ENCODE measurements around the gene RAB3GAP1. TPM values are rescaled to one million over a fixed set of nuclear protein-coding genes. Genes with fewer than 3 reads are reported as not detected.

The RAB3GAP1 gene
- total and polyA plus RNA-seq, 2 of the 4 experiments (the other 2 are of a cell fraction), result 21.2 to 65.8 TPM

DNA sequence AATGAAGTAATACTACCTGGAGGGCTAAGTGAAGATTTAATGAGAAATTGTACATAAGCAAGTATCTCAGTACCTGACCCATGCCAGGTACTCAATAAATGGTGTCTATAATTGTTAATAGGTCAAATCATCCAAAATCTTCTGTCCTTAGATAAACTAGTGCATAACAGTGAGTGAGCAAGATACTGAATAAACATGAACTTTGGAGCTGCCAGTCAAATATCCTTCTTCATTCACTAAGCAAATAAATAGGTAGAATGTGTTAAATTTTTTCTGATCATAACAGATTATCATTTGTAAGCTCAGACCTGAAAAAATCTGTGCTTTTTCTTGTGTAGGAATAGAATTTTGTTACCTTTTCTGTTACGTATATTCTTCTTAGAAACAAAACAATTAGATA lies 39.6 kb downstream of the RAB3GAP1 start:
- Histone ChIP-seq H4K20me1 (ENCODE audit: insufficient read depth, low read length) (peaks cover 2% of the 10 kb centered on the region; the same call in 1 of the 2 replicates), H2BK5ac (ENCODE audit: low read depth, low read length, poor library complexity, severe bottlenecking) (no peak overlapping the region), H3K4ac (ENCODE audit: low read depth, low read length) (no peak overlapping the region), H3K23ac (ENCODE audit: low read depth, low read length) (no peak overlapping the region), H2AFZ (replicated peaks; ENCODE audit: low read length, poor library complexity) (no peak overlapping the region), H3K36me3 (ENCODE audit: control insufficient read depth, insufficient read depth, low read length) (peaks cover 5% of the 10 kb centered on the region; the same call in 1 of the 2 replicates), H3K4me2 (ENCODE audit: low read depth, low read length) (no peak overlapping the region), H4K5ac (ENCODE audit: low read depth, low read length) (no peak overlapping the region), H3K79me1 (ENCODE audit: low read depth in 1 of 2, low read length in 2 of 2) (peaks cover 15 to 34% of the 10 kb centered on the region in 2 experiments), H2BK120ac (ENCODE audit: low read depth, low read length) (no peak overlapping the region), H3K4me3 (ENCODE audit: insufficient read depth, low read depth, low read length) (no peak overlapping the region), H2AK9ac (replicated peaks; ENCODE audit: low read depth, low read length, poor library complexity) (no peak overlapping the region), H2AK5ac (ENCODE audit: low read depth, low read length) (no peak overlapping the region), H3K9me3 (ENCODE audit: control insufficient read depth, insufficient read depth, low read length) (no peaks in the 10 kb centered on the region), H4K8ac (ENCODE audit: low read depth in 2 of 2, low read length in 2 of 2) (no peak overlapping the region), H2BK15ac (ENCODE audit: low read depth, low read length) (no peak overlapping the region), H3K56ac (ENCODE audit: extremely low read depth, insufficient read depth, low read length) (no peak overlapping the region), H4K91ac (ENCODE audit: insufficient read depth, low read depth, low read length) (no peak overlapping the region), H3K9ac (ENCODE audit: low read depth, low read length) (no peak overlapping the region), H3K27me3 (ENCODE audit: control insufficient read depth, insufficient read depth, low read length) (no peaks in the 10 kb centered on the region), H3K9me1 (ENCODE audit: insufficient read depth, low read length) (no peaks in the 10 kb centered on the region; the same call in 1 of the 2 replicates), H3K18ac (ENCODE audit: low read depth, low read length) (no peak overlapping the region), H3K4me1 (ENCODE audit: control insufficient read depth, insufficient read depth, low read length) (peaks cover 4% of the 10 kb centered on the region; the same call in 1 of the 2 replicates), H3K14ac (replicated peaks; ENCODE audit: low read depth, low read length) (no peak overlapping the region), H2BK20ac (ENCODE audit: low read depth, low read length) (no peak overlapping the region), H3K27ac (ENCODE audit: insufficient read depth, low read length) (no peak overlapping the region)
- DNase-seq, result no peak
- no peak for ATAC-seq (ENCODE audit: low read depth)
- TF ChIP-seq CHD1 (IDR thresholded peaks at IDR 0.05; ENCODE audit: low read depth, low read length) (no peak), MAZ (IDR thresholded peaks at IDR 0.05; ENCODE audit: borderline replicate concordance, low read depth, low read length) (no peak), MAFK (IDR thresholded peaks at IDR 0.05; ENCODE audit: low read depth, low read length) (no peak), CEBPB (IDR thresholded peaks at IDR 0.05; ENCODE audit: low read depth, low read length) (no peak), FOS (IDR thresholded peaks at IDR 0.05; ENCODE audit: low read depth, low read length) (no peak), RAD21 (IDR thresholded peaks at IDR 0.05; ENCODE audit: low read length) (no peak), RFX5 (IDR thresholded peaks at IDR 0.05; ENCODE audit: low read depth, low read length) (no peak), BHLHE40 (IDR thresholded peaks at IDR 0.05; ENCODE audit: low read depth, low read length) (no peak), POLR2A (IDR thresholded peaks at IDR 0.05; ENCODE audit: low read depth, low read length) (no peak), SMC3 (IDR thresholded peaks at IDR 0.05; ENCODE audit: low read depth, low read length) (no peak), RCOR1 (IDR thresholded peaks at IDR 0.05; ENCODE audit: insufficient replicate concordance, low read length) (no peak), NFE2L2 (IDR thresholded peaks at IDR 0.05; ENCODE audit: low read depth, low read length) (no peak)
- TF ChIP-seq, protein P1, sequence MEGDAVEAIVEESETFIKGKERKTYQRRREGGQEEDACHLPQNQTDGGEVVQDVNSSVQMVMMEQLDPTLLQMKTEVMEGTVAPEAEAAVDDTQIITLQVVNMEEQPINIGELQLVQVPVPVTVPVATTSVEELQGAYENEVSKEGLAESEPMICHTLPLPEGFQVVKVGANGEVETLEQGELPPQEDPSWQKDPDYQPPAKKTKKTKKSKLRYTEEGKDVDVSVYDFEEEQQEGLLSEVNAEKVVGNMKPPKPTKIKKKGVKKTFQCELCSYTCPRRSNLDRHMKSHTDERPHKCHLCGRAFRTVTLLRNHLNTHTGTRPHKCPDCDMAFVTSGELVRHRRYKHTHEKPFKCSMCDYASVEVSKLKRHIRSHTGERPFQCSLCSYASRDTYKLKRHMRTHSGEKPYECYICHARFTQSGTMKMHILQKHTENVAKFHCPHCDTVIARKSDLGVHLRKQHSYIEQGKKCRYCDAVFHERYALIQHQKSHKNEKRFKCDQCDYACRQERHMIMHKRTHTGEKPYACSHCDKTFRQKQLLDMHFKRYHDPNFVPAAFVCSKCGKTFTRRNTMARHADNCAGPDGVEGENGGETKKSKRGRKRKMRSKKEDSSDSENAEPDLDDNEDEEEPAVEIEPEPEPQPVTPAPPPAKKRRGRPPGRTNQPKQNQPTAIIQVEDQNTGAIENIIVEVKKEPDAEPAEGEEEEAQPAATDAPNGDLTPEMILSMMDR (conservative IDR thresholded peaks at IDR 0.05; ENCODE audit: low read depth, low read length), result no peak
- TF ChIP-seq, protein P2, sequence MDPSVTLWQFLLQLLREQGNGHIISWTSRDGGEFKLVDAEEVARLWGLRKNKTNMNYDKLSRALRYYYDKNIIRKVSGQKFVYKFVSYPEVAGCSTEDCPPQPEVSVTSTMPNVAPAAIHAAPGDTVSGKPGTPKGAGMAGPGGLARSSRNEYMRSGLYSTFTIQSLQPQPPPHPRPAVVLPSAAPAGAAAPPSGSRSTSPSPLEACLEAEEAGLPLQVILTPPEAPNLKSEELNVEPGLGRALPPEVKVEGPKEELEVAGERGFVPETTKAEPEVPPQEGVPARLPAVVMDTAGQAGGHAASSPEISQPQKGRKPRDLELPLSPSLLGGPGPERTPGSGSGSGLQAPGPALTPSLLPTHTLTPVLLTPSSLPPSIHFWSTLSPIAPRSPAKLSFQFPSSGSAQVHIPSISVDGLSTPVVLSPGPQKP (IDR thresholded peaks at IDR 0.05; ENCODE audit: borderline replicate concordance, low read depth, low read length), result no peak
- TF ChIP-seq, protein P3, sequence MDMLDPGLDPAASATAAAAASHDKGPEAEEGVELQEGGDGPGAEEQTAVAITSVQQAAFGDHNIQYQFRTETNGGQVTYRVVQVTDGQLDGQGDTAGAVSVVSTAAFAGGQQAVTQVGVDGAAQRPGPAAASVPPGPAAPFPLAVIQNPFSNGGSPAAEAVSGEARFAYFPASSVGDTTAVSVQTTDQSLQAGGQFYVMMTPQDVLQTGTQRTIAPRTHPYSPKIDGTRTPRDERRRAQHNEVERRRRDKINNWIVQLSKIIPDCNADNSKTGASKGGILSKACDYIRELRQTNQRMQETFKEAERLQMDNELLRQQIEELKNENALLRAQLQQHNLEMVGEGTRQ (IDR thresholded peaks at IDR 0.05; ENCODE audit: low read depth, low read length), result no peak
- ChIA-PET POLR2A (ENCODE audit: unreplicated experiment) (no interaction called here), CTCF (no interaction called here)
- no TSS peak for BruUV-seq (replicated peaks)
- dilution Hi-C loops (cut with HindIII; ENCODE audit: low sequenced_read_pairs, unreplicated experiment), result no loop called here
- WGBS, 2 experiments (ENCODE audit: extremely low coverage in 2 of 2, insufficient read length in 1 of 2), result no CpG with 5 or more reads among the region's 1 CpG
- in situ Hi-C loops (cut with MboI; ENCODE audit: low sequenced_read_pairs), result no loop called here
- intact Hi-C loops (cut with micrococcal nuclease), result no loop called here
